PC-9 (cell line): Measurements from ENCODE around the gene SPATA22. TPM values are rescaled to one million over a fixed set of nuclear protein-coding genes. Genes with fewer than 3 reads are reported as not detected.
"Not testable (repeated sequence)": the region's sequence is repeated elsewhere in the genome, so short reads cannot be mapped to it uniquely, and the experiment has no call there.

ENCODE experiments used
- BruUV-seq: library from RNA; stranded (reverse); fragments of 400-500 nt; replicated peaks from 2 replicates; lab custom pipeline; 2021; lab: Mats Ljungman, UMichigan
- CTCF ChIA-PET: fragments of 300-600 bp; sonication (Branson Sonifier 250); formaldehyde crosslinking; loops from one replicate; lab custom pipeline; 2022; ENCODE audit warnings: antibody characterized with exemption; lab: Charles Lee
- POLR2A ChIA-PET: fragments of 300-600 bp; sonication (Branson Sonifier 250); formaldehyde crosslinking; loops from one replicate; lab custom pipeline; 2022; ENCODE audit warnings: antibody characterized with exemption; ENCODE audit not compliant: unreplicated experiment; lab: Charles Lee
- DNase-seq, 2 experiments: peaks; one replicate each; pipeline versions ENCODE4 v3.0.0 to v3.0.0-alpha.2; 2015 to 2022; ENCODE audit warnings: mixed read lengths in 1 of 2
- H2AFZ ChIP-seq: fragments of 200-600 bp; sonication (generic); 2 replicates; pipeline ENCODE4 v1.8.1; 2017; ENCODE audit warnings: antibody characterized with exemption
- H3F3A ChIP-seq: fragments of 200-600 bp; sonication (generic); 2 replicates; pipeline ENCODE4 v1.8.1; 2017; ENCODE audit warnings: antibody characterized with exemption, mild to moderate bottlenecking, low read depth; ENCODE audit not compliant: insufficient read depth
- H3K27ac ChIP-seq: fragments of 200-600 bp; sonication (generic); 2 replicates; pipeline ENCODE4 v1.6.1; 2016; ENCODE audit warnings: mixed run types
- H3K27me3 ChIP-seq: fragments of 200-600 bp; sonication (generic); 2 replicates; pipeline ENCODE4 v1.6.1; 2016; ENCODE audit warnings: low read depth, mixed run types; ENCODE audit not compliant: insufficient read depth
- H3K36me3 ChIP-seq: fragments of 200-600 bp; sonication (generic); 2 replicates; pipeline ENCODE4 v1.6.1; 2016; ENCODE audit warnings: low read depth, mixed run types
- H3K4me1 ChIP-seq: fragments of 200-600 bp; sonication (generic); replicated peaks from 2 replicates; pipeline ENCODE4 v1.6.1; 2016; ENCODE audit warnings: mixed run types; ENCODE audit not compliant: insufficient read depth
- H3K4me2 ChIP-seq: fragments of 200-600 bp; sonication (generic); 2 replicates; pipeline ENCODE4 v1.6.1; 2017; ENCODE audit warnings: mixed run types
- H3K4me3 ChIP-seq: fragments of 200-600 bp; sonication (generic); 2 replicates; pipeline ENCODE4 v1.6.1; 2016; ENCODE audit warnings: mixed run types
- H3K79me2 ChIP-seq: fragments of 200-600 bp; sonication (generic); 2 replicates; pipeline ENCODE4 v1.6.1; 2017; ENCODE audit warnings: low read depth, mixed run types
- H3K9me2 ChIP-seq: fragments of 200-600 bp; sonication (generic); 2 replicates; pipeline ENCODE4 v1.8.1; 2017; ENCODE audit warnings: mild to moderate bottlenecking; ENCODE audit not compliant: insufficient read depth
- H3K9me3 ChIP-seq: fragments of 200-600 bp; sonication (generic); 2 replicates; pipeline ENCODE4 v1.8.1; 2016; ENCODE audit warnings: low read depth; ENCODE audit not compliant: insufficient read depth
- H4K20me1 ChIP-seq: fragments of 200-600 bp; sonication (generic); 2 replicates; pipeline ENCODE4 v1.8.1; 2017; ENCODE audit not compliant: insufficient read depth
- EZH2 ChIP-seq: fragments of 200-600 bp; sonication (generic); IDR thresholded peaks from 2 replicates; pipeline ENCODE4 v1.8.0; 2017; ENCODE audit warnings: antibody characterized with exemption, low read depth
- intact Hi-C: fragments of 100-400 bp; cut with micrococcal nuclease; formaldehyde crosslinking; loops from one replicate; pipeline ENCODE4 v1.10.0; 2022; ENCODE audit not compliant: unreplicated experiment
- total RNA-seq: library from RNA; stranded (reverse); gene quantifications from 2 replicates; pipeline ENCODE4 v1.2.3, GENCODE V29; 2021
- TF ChIP-seq, protein P1 (sequence below): fragments of 200-600 bp; sonication (generic); conservative IDR thresholded peaks from 2 replicates; pipeline ENCODE4 v1.6.1; 2017; ENCODE audit warnings: mixed run types, antibody characterized with exemption, mild to moderate bottlenecking, moderate library complexity

Gene SPATA22
- total RNA-seq, 1 experiment from 2014 or later = not detected

DNA sequence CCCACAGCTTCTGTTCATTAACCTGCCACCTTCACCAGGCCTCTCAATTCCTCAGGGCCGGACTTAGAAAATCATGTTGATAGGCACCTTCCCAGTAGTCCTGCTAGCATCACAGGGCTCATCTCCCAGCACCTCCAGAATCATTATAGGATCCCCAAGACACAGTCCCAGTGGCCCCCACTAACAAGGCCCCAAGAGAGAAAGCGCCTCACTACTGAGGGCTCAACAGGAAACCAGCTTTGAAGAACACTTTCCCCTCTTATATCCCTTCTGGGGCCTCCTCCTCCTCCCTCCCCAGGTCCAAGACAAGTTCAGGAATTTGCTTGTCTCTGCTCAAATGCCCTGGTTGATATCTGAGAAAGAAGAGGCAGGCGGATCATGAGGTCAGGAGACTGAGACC lies 60.5 kb downstream of the SPATA22 start, which contains the start of gene OR3A3:
OR3A3 (plus strand) TSS at position 301 of the 400 bp plus-strand sequence.
- H3K27ac ChIP-seq = no peak within 1 kb of the TSS
- TF ChIP-seq, protein P1, sequence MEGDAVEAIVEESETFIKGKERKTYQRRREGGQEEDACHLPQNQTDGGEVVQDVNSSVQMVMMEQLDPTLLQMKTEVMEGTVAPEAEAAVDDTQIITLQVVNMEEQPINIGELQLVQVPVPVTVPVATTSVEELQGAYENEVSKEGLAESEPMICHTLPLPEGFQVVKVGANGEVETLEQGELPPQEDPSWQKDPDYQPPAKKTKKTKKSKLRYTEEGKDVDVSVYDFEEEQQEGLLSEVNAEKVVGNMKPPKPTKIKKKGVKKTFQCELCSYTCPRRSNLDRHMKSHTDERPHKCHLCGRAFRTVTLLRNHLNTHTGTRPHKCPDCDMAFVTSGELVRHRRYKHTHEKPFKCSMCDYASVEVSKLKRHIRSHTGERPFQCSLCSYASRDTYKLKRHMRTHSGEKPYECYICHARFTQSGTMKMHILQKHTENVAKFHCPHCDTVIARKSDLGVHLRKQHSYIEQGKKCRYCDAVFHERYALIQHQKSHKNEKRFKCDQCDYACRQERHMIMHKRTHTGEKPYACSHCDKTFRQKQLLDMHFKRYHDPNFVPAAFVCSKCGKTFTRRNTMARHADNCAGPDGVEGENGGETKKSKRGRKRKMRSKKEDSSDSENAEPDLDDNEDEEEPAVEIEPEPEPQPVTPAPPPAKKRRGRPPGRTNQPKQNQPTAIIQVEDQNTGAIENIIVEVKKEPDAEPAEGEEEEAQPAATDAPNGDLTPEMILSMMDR = no peak
- TF ChIP-seq EZH2 = no peak

GRCh38 chr17:3403856-3404255 lies 67.8 kb downstream of the SPATA22 start:
- H4K20me1 ChIP-seq, H2AFZ ChIP-seq, H3K4me1 ChIP-seq, H3K9me2 ChIP-seq, POLR2A ChIA-PET, H3K4me2 ChIP-seq, H3K27ac ChIP-seq, H3F3A ChIP-seq, H3K4me3 ChIP-seq, H3K79me2 ChIP-seq, DNase-seq, CTCF ChIA-PET, H3K9me3 ChIP-seq, BruUV-seq, intact Hi-C loops, H3K36me3 ChIP-seq: not testable (repeated sequence)
- peaks cover 36% of the 10 kb centered on the region; the same call in 1 of the 2 replicates for H3K27me3 ChIP-seq

More for the DNA sequence above, 60.5 kb downstream of the SPATA22 start, which contains the start of gene OR3A3:
- no peak within 1 kb of the TSS for H2AFZ ChIP-seq
- peaks cover 79% of the 10 kb centered on the region for H3K27me3 ChIP-seq
- no peaks in the 10 kb centered on the region for H3K9me2 ChIP-seq
- CTCF ChIA-PET = no interaction called here
- no TSS peak for BruUV-seq
- no peaks in the 10 kb centered on the region for H3K4me1 ChIP-seq
- POLR2A ChIA-PET = no interaction called here
- no peaks in the 10 kb centered on the region for H3K9me3 ChIP-seq
- intact Hi-C loops = no loop called here
- DNase-seq = no peak
- H4K20me1 ChIP-seq = no peaks in the 10 kb centered on the region
- no peaks in the 10 kb centered on the region for H3F3A ChIP-seq
- no peak within 1 kb of the TSS for H3K4me3 ChIP-seq
- no peak within 1 kb of the TSS for H3K4me2 ChIP-seq
- H3K36me3 ChIP-seq = no peaks in the 10 kb centered on the region
- H3K79me2 ChIP-seq = no peaks in the 10 kb centered on the region

DNA sequence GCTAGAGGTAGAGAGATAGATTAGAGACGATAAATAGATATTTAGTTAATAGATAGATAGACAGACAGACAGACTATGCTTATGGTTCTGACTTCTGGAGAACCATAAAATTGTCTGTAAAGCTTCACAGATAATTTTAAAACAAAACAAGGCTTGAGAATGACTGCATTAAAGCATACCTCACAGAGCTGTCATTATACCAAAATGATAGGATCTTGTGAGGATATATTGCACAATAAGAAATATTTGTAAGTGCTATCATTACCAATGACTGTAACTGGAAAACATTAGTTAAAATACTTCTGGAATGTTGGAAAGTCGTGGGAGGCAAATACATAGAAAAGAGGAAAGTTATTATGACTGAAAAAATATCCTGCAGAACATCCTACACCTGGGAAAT lies 69.8 kb downstream of the SPATA22 start:
- Histone ChIP-seq H2AFZ (no peak overlapping the region), H3K79me2 (no peaks in the 10 kb centered on the region), H3K9me3 (no peaks in the 10 kb centered on the region), H3K27ac (no peak overlapping the region), H3K4me1 (no peaks in the 10 kb centered on the region), H3K4me2 (no peak overlapping the region), H3K9me2 (no peaks in the 10 kb centered on the region), H3K36me3 (no peaks in the 10 kb centered on the region), H3K4me3 (no peak overlapping the region), H3F3A (no peaks in the 10 kb centered on the region), H4K20me1 (no peaks in the 10 kb centered on the region), H3K27me3 (peaks cover 23% of the 10 kb centered on the region; the same call in 1 of the 2 replicates)
- no peak for TF ChIP-seq EZH2
- TF ChIP-seq, protein P1 = no peak
- intact Hi-C loops = no loop called here
- CTCF ChIA-PET = no interaction called here
- POLR2A ChIA-PET = no interaction called here
- no TSS peak for BruUV-seq
- DNase-seq = no peak

DNA sequence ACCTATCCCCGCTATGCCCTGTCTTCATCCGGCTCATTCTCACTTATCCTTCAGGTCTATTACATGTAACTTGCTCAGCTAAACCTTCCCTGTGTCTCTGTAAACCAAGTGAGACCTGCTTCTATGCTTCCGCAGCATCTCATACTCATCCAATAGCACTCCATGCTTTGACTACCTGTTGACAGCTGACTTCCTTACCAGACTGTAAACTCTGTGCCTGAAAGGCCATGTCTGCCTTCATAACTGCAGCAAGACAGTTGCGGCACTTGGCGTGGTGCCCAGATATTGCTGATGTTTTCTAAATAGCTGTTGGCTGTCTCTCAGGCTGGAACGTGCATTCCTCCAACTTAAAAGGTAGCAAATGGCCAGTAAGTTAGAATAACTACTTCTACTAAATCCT lies 71.6 kb downstream of the SPATA22 start:
- Histone ChIP-seq H3K9me2 (no peaks in the 10 kb centered on the region), H3K27me3 (peaks cover 12% of the 10 kb centered on the region; the same call in 1 of the 2 replicates), H3K4me2 (no peak overlapping the region), H3K79me2 (no peaks in the 10 kb centered on the region), H3K36me3 (no peaks in the 10 kb centered on the region), H3K4me3 (no peak overlapping the region), H4K20me1 (no peaks in the 10 kb centered on the region), H2AFZ (no peak overlapping the region), H3F3A (no peaks in the 10 kb centered on the region), H3K9me3 (no peaks in the 10 kb centered on the region), H3K4me1 (no peaks in the 10 kb centered on the region), H3K27ac (no peak overlapping the region)
- DNase-seq = no peak
- no peak for TF ChIP-seq EZH2
- TF ChIP-seq, protein P1 = no peak
- ChIA-PET CTCF (no interaction called here), POLR2A (no interaction called here)
- BruUV-seq = no TSS peak
- intact Hi-C loops = no loop called here
